HG02943 (cell line): ENCODE results near the gene PRKG2.
"Not testable (repeated sequence)": the region's sequence is repeated elsewhere in the genome, so short reads cannot be mapped to it uniquely, and the experiment has no call there.

ENCODE experiments used
- ATAC-seq: cut with Tn5 transposase; IDR thresholded peaks from one replicate; pipeline ENCODE4 v1.9.1; 2021; ENCODE audit warnings: mild to moderate bottlenecking, low read depth, moderate library complexity; ENCODE audit not compliant: unreplicated experiment

Gene PRKG2, protein sequence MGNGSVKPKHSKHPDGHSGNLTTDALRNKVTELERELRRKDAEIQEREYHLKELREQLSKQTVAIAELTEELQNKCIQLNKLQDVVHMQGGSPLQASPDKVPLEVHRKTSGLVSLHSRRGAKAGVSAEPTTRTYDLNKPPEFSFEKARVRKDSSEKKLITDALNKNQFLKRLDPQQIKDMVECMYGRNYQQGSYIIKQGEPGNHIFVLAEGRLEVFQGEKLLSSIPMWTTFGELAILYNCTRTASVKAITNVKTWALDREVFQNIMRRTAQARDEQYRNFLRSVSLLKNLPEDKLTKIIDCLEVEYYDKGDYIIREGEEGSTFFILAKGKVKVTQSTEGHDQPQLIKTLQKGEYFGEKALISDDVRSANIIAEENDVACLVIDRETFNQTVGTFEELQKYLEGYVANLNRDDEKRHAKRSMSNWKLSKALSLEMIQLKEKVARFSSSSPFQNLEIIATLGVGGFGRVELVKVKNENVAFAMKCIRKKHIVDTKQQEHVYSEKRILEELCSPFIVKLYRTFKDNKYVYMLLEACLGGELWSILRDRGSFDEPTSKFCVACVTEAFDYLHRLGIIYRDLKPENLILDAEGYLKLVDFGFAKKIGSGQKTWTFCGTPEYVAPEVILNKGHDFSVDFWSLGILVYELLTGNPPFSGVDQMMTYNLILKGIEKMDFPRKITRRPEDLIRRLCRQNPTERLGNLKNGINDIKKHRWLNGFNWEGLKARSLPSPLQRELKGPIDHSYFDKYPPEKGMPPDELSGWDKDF

GRCh38 chr4:81214881-81215868 is at the start of gene PRKG2:
Gene PRKG2 (minus strand): TSS chr4:81215222. CDS start chr4:81205047, 10,175 bp downstream.
- no peak for ATAC-seq

- ATAC-seq, result no peak
Observed at GRCh38 chr4:81260443-81261101, 45.5 kb upstream of the PRKG2 start.

DNA sequence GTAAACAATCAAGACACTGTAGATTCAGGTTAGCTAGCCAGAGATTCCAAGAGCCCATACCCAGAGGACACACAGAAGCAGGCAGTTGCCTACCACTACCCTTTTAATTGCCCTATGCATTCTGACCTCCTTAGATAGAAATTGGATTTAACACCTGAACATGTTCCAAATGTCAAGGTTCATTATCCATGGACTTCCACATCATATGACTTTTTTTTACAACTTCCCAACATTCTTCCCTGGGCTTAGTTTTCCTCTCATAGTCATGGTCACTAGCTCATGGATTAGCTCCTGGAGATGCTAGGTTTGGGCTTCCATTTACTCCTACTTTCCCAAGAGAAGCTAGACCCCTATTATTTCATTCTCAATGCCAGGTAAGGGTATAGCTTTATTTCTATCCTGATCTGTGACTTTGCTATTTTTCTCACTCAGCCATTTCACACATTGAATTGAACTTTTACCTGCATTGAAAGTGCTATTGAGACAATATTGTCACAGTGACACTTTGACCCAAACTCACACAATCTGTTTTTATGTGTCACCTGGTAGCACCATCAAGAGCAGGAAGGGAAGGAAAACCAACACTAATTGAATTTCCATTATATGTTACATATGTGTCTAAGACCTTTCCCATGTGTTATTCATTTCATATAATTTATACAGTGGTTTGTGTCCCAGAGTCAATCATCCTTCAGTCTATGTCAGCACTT is 44.0 kb upstream of the PRKG2 start:
- ATAC-seq, result no peak

- no peak for ATAC-seq
Observed at GRCh38 chr4:81257816-81258215, 42.8 kb upstream of the PRKG2 start.

- ATAC-seq, result no peak
Observed at GRCh38 chr4:81257021-81257420, 42.0 kb upstream of the PRKG2 start.

GRCh38 chr4:81256059-81256970 is 41.3 kb upstream of the PRKG2 start:
- ATAC-seq, result no peak

DNA sequence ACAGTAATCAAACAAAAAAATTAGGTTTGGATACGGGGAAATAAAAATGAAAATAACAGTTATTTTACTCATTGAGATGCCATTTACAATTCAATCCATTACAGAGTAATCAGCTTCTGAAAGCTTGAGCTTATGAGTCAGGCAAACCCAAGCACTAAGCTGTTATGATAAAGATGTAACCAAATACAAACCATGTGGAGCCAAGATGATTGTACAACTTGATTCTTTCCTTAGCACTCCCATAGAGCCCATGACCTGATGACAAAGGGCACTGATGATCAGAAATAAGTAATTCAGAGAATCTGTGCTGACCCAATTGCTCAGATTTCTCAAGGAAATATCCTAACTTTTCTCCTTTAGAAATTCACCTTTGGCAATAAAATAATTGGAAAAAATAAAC is 40.5 kb upstream of the PRKG2 start:
- ATAC-seq, result no peak

GRCh38 chr4:81250430-81250829 is 35.4 kb upstream of the PRKG2 start:
- no peak for ATAC-seq

GRCh38 chr4:81245218-81246009 is 30.4 kb upstream of the PRKG2 start:
- no peak for ATAC-seq

DNA sequence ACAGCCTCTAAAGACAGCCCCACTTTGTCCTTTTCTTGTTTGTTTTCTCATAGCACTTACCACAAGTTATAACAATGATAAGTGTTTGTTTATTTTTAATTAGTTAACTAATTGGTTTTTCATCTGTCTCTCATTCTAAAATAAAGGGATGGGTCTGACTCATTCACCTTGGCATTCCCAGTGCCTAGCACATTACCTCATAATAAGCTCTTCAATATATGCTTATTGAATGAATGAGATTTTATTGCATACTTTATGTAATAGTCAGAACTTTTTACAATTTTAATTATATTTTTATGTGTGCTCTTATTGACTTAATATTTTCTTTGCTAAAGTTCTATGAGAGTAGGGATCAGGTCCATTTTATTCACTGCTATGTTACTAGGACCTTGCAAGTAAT is 22.8 kb upstream of the PRKG2 start:
- ATAC-seq, result no peak

DNA sequence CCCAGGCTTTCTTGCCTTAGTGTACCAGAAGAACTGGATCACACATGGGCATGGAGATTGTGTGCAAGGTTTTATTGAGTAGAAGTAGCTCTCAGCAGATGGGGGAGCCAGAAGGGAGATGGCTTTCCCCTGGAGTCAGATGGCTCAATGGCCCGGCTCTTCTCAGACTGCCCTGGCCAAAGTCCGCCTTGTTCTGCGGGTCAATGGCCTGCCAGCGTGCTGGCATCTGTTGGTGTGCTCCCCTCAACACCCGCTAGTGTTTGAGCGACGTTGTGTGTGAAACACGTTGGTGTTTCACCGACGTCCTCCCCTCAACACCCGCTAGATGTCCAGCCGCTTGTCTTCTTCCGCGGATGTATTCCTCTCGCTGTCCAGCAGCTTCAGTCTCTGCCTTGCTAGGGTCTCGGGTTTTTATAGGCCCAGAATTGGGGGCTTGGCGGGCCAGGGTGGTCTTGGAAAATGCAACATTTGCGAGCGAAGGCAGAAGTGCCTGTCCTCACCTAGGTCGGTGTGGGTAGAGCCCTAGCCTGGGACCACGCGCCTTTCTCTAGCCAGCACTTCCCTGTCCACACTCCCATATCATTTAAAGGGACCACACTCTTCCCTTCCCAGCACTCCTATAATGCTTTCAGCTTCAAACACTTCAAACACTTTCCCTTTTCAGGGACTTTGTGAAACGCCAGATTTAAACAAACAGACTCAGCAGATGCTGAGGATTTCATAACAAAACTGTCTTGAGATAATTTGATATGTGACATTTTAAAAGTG is 21.1 kb upstream of the PRKG2 start:
- no peak for ATAC-seq

GRCh38 chr4:81227968-81228367 is 12.9 kb upstream of the PRKG2 start:
- no peak for ATAC-seq

DNA sequence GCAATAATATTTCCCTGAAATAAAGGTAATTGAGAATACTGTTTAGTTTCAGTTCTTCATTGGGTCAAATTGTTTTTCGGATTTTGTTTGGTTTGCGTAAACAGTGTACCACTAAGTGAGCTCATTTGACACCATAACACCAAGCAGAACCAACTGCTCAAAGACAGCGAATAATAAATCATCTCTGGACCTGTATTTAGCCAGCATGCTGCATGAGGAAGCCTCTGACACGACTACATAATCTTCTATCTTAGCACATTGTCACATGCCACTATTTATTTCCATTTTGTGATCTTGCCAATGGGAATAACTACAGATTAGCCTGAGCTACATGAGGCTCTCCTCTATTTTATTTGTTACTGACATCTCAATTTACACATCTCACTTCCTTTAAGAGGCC is 12.1 kb upstream of the PRKG2 start:
- ATAC-seq, result no peak

- ATAC-seq, result no peak
Observed at GRCh38 chr4:81225252-81225651, 10.2 kb upstream of the PRKG2 start.

GRCh38 chr4:81222082-81222472 is 7.1 kb upstream of the PRKG2 start:
- ATAC-seq, result not testable (repeated sequence)

- ATAC-seq, result no peak
Observed at GRCh38 chr4:81221303-81222081, 6.5 kb upstream of the PRKG2 start.
